Neural cell (in vitro differentiated cells): Measurements from ENCODE around the gene TBX4. TPM values are rescaled to one million over a fixed set of nuclear protein-coding genes. Genes with fewer than 3 reads are reported as not detected.

Experiments
- H2AFZ ChIP-seq: fragments of 200-600, 300-800 bp; sonication (generic), shearing (Covaris generic); 2 replicates; pipeline ENCODE4 v1.6.0; 2014; ENCODE audit warnings: low read depth, mild to moderate bottlenecking, antibody characterized with exemption, low read length, moderate library complexity
- H3F3A ChIP-seq: fragments of 200-600 bp; shearing (Covaris generic); 2 replicates; pipeline ENCODE4 v1.6.1; 2016; ENCODE audit warnings: mild to moderate bottlenecking, moderate library complexity, mixed read lengths, antibody characterized with exemption, low read length; ENCODE audit not compliant: insufficient read depth, poor library complexity, severe bottlenecking
- H3K27ac ChIP-seq: fragments of 200-600, 300-800 bp; sonication (generic), shearing (Covaris generic); 2 replicates; pipeline ENCODE4 v1.5.1; 2014; ENCODE audit warnings: mild to moderate bottlenecking, low read length, moderate library complexity
- H3K27me3 ChIP-seq: fragments of 300-800, 200-600 bp; sonication (generic), shearing (Covaris generic); 2 replicates; pipeline ENCODE4 v1.6.0; 2014; ENCODE audit warnings: mild to moderate bottlenecking, low read depth, low read length, moderate library complexity; ENCODE audit not compliant: insufficient read depth
- H3K36me3 ChIP-seq: fragments of 300-800, 200-600 bp; sonication (generic), shearing (Covaris generic); 2 replicates; pipeline ENCODE4 v1.5.1; 2014; ENCODE audit warnings: mild to moderate bottlenecking, antibody characterized with exemption, low read length, moderate library complexity; ENCODE audit not compliant: insufficient read depth
- H3K4me2 ChIP-seq: fragments of 300-800, 200-600 bp; sonication (generic), shearing (Covaris generic); 2 replicates; pipeline ENCODE4 v1.6.0; 2014; ENCODE audit warnings: mild to moderate bottlenecking, low read length
- H3K4me3 ChIP-seq: fragments of 300-800, 200-600 bp; sonication (generic), shearing (Covaris generic); 2 replicates; pipeline ENCODE4 v1.5.1; 2014; ENCODE audit warnings: mild to moderate bottlenecking, low read length, moderate library complexity
- H3K79me2 ChIP-seq: fragments of 200-600 bp; shearing (Covaris generic); replicated peaks from 2 replicates; pipeline ENCODE4 v1.6.0; 2014; ENCODE audit warnings: mild to moderate bottlenecking, low read length, moderate library complexity; ENCODE audit not compliant: insufficient read depth
- H3K9ac ChIP-seq: fragments of 300-800, 200-600 bp; sonication (generic), shearing (Covaris generic); 2 replicates; pipeline ENCODE4 v1.6.1; 2016; ENCODE audit warnings: mild to moderate bottlenecking, low read length, mixed read lengths
- H3K9me2 ChIP-seq: fragments of 200-600 bp; shearing (Covaris generic); 2 replicates; pipeline ENCODE4 v1.6.1; 2016; ENCODE audit warnings: mild to moderate bottlenecking, low read length, mixed read lengths; ENCODE audit not compliant: insufficient read depth
- H3K9me3 ChIP-seq: fragments of 200-600, 300-800 bp; sonication (generic), shearing (Covaris generic); 2 replicates; pipeline ENCODE4 v1.6.1; 2016; ENCODE audit warnings: mild to moderate bottlenecking, mixed run types, low read length, moderate library complexity, mixed read lengths
- H4K20me1 ChIP-seq: fragments of 200-600 bp; shearing (Covaris generic); 2 replicates; pipeline ENCODE4 v1.6.1; 2016; ENCODE audit warnings: mild to moderate bottlenecking, mixed run types; ENCODE audit not compliant: insufficient read depth
- EP300 ChIP-seq: fragments of 450-650 bp; conservative IDR thresholded peaks from 2 replicates; pipeline ENCODE4 v1.6.1; 2014; ENCODE audit warnings: antibody characterized with exemption, mild to moderate bottlenecking, moderate library complexity; ENCODE audit not compliant: poor library complexity, severe bottlenecking
- EZH2 ChIP-seq: fragments of 200-600, 300-800 bp; shearing (Covaris generic), sonication (generic); IDR thresholded peaks from 2 replicates; pipeline ENCODE4 v1.6.1; 2014; ENCODE audit warnings: antibody characterized with exemption, low read length, borderline replicate concordance, mild to moderate bottlenecking; ENCODE audit not compliant: insufficient read depth, poor library complexity, severe bottlenecking
- MXI1 ChIP-seq: fragments of 450-650 bp; conservative IDR thresholded peaks from 2 replicates; pipeline ENCODE4 v1.6.1; 2014; ENCODE audit warnings: antibody characterized with exemption, mild to moderate bottlenecking; ENCODE audit not compliant: poor library complexity, severe bottlenecking
- POLR2AphosphoS5 ChIP-seq: IDR thresholded peaks from 2 replicates; pipeline ENCODE4 v1.6.1; 2012
- RAD21 ChIP-seq: fragments of 450-650 bp; conservative IDR thresholded peaks from 2 replicates; pipeline ENCODE4 v1.6.1; 2014; ENCODE audit warnings: antibody characterized with exemption, mild to moderate bottlenecking, moderate library complexity
- SMC3 ChIP-seq: fragments of 450-650 bp; conservative IDR thresholded peaks from 2 replicates; pipeline ENCODE4 v1.6.1; 2014; ENCODE audit warnings: antibody characterized with exemption, mild to moderate bottlenecking, moderate library complexity; ENCODE audit not compliant: poor library complexity
- TAF1 ChIP-seq: IDR thresholded peaks from 2 replicates; pipeline ENCODE4 v1.6.1; 2012; ENCODE audit warnings: low read depth
- polyA plus RNA-seq: library from polyadenylated mRNA; depleted of rRNA; stranded (reverse); fragments of >200 nt; gene quantifications from 2 replicates; pipeline ENCODE4 v1.2.3, GENCODE V29; 2014
- TF ChIP-seq, protein P1 (sequence below): IDR thresholded peaks from 2 replicates; pipeline ENCODE4 v1.6.1; 2012; ENCODE audit warnings: borderline replicate concordance
- TF ChIP-seq, protein P2 (sequence below): fragments of 450-650 bp; IDR thresholded peaks from 2 replicates; pipeline ENCODE4 v1.5.1; 2014; ENCODE audit warnings: antibody characterized with exemption, mild to moderate bottlenecking, moderate library complexity; ENCODE audit not compliant: poor library complexity, severe bottlenecking

TBX4 gene
- polyA plus RNA-seq, 1 donor from 2014 or later = not detected

DNA sequence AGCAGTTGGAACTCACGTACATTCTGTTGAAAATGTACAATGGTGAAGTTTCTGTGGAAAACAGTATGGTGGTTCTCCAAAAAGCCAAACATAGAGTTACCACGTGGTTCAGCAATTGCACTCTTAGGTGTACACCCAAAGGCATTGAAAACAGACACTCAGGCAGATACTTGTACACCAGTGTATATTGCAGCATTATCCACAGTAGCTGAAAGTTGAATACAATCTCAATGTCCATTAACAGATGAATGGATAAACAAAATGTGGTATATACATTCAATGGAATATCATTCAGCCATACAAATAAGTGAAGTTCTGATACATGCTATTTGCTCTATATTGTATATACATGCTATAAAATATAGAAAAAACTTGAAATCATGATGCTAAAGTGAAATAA is 29.4 kb upstream of the TBX4 start:
- Histone ChIP-seq H3F3A (no peaks in the 10 kb centered on the region), H2AFZ (no peak overlapping the region), H3K36me3 (no peaks in the 10 kb centered on the region), H3K79me2 (no peaks in the 10 kb centered on the region), H3K4me3 (no peak overlapping the region), H3K9ac (no peak overlapping the region), H4K20me1 (no peaks in the 10 kb centered on the region), H3K9me2 (no peaks in the 10 kb centered on the region), H3K27ac (no peak overlapping the region), H3K4me2 (no peak overlapping the region), H3K9me3 (no peaks in the 10 kb centered on the region), H3K27me3 (no peaks in the 10 kb centered on the region)
- TF ChIP-seq RAD21 (no peak), POLR2AphosphoS5 (no peak), EZH2 (no peak), SMC3 (no peak), EP300 (no peak), MXI1 (no peak), TAF1 (no peak)
- TF ChIP-seq, protein P1, sequence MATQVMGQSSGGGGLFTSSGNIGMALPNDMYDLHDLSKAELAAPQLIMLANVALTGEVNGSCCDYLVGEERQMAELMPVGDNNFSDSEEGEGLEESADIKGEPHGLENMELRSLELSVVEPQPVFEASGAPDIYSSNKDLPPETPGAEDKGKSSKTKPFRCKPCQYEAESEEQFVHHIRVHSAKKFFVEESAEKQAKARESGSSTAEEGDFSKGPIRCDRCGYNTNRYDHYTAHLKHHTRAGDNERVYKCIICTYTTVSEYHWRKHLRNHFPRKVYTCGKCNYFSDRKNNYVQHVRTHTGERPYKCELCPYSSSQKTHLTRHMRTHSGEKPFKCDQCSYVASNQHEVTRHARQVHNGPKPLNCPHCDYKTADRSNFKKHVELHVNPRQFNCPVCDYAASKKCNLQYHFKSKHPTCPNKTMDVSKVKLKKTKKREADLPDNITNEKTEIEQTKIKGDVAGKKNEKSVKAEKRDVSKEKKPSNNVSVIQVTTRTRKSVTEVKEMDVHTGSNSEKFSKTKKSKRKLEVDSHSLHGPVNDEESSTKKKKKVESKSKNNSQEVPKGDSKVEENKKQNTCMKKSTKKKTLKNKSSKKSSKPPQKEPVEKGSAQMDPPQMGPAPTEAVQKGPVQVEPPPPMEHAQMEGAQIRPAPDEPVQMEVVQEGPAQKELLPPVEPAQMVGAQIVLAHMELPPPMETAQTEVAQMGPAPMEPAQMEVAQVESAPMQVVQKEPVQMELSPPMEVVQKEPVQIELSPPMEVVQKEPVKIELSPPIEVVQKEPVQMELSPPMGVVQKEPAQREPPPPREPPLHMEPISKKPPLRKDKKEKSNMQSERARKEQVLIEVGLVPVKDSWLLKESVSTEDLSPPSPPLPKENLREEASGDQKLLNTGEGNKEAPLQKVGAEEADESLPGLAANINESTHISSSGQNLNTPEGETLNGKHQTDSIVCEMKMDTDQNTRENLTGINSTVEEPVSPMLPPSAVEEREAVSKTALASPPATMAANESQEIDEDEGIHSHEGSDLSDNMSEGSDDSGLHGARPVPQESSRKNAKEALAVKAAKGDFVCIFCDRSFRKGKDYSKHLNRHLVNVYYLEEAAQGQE = no peak
- TF ChIP-seq, protein P2, sequence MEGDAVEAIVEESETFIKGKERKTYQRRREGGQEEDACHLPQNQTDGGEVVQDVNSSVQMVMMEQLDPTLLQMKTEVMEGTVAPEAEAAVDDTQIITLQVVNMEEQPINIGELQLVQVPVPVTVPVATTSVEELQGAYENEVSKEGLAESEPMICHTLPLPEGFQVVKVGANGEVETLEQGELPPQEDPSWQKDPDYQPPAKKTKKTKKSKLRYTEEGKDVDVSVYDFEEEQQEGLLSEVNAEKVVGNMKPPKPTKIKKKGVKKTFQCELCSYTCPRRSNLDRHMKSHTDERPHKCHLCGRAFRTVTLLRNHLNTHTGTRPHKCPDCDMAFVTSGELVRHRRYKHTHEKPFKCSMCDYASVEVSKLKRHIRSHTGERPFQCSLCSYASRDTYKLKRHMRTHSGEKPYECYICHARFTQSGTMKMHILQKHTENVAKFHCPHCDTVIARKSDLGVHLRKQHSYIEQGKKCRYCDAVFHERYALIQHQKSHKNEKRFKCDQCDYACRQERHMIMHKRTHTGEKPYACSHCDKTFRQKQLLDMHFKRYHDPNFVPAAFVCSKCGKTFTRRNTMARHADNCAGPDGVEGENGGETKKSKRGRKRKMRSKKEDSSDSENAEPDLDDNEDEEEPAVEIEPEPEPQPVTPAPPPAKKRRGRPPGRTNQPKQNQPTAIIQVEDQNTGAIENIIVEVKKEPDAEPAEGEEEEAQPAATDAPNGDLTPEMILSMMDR = no peak

DNA sequence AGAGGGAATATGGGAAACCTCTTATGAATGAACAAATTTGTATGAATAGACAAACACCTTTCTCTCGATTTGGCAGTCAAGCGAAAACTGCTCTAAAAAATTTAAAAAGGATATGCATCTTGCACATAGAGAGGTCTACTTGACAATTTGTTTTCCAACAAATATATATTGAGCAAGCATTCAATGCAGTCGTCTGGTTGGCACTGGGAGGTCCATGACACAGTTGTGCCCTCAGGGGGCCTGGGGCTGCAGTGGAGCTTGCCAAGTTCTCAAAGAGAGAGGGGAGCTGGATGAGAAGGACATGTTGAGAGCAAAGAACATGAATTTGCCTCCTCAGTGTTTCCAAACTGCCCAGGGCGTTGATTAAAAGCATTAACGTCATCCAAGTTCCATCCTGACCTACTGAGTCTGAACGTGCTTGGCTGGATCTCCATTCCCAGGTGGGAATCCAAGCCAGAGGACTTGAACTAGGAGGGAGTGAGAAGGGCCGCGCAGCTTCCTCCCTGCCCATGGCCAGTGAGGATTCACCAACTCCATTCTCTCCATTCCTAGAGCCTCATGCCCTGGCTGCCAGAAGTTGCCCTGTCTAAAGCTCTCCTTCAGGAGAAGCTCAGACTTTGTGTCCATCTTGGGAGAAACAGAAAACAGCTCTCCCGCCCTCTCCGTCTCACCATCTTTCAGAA is 28.1 kb upstream of the TBX4 start:
- TF ChIP-seq MXI1 = no peak
- TF ChIP-seq SMC3 = no peak
- TF ChIP-seq RAD21 = no peak
- no peak for TF ChIP-seq POLR2AphosphoS5
- TF ChIP-seq, protein P1 = no peak
- TF ChIP-seq EP300 = no peak
- TF ChIP-seq, protein P2 = no peak
- no peak for TF ChIP-seq EZH2
- no peak for TF ChIP-seq TAF1
- Histone ChIP-seq H3K4me2 (no peak overlapping the region), H3K79me2 (no peaks in the 10 kb centered on the region), H3K9me3 (no peaks in the 10 kb centered on the region), H3K9ac (no peak overlapping the region), H3K4me3 (no peak overlapping the region), H3K36me3 (no peaks in the 10 kb centered on the region), H3K9me2 (no peaks in the 10 kb centered on the region), H3K27me3 (no peaks in the 10 kb centered on the region), H2AFZ (no peak overlapping the region), H3K27ac (no peak overlapping the region), H4K20me1 (no peaks in the 10 kb centered on the region), H3F3A (no peaks in the 10 kb centered on the region)
